GM12878 (cell line): ENCODE results near the gene MYO7B. TPM values are rescaled to one million over a fixed set of nuclear protein-coding genes. Genes with fewer than 3 reads are reported as not detected.

Source experiments
- ASH2L ChIP-seq: fragments of 300-600, 200-600 bp; sonication (generic); IDR thresholded peaks from 2 replicates; pipeline ENCODE4 v1.6.1; 2017; ENCODE audit warnings: low read depth, mild to moderate bottlenecking, borderline replicate concordance
- BHLHE40 ChIP-seq, 2 experiments: fragments of 450-650 bp in 1 of 2; IDR thresholded peaks; 2 replicates each; pipeline ENCODE4 v1.6.1; 2011 to 2017; ENCODE audit warnings: low read depth in 2 of 2, borderline replicate concordance in 1 of 2, improper control_type of control experiment in 1 of 2, low read length in 1 of 2, mild to moderate bottlenecking in 1 of 2
- CBFB ChIP-seq: IDR thresholded peaks from 2 replicates; pipeline ENCODE4 v1.6.1; 2016; ENCODE audit warnings: antibody characterized with exemption, low read depth
- IKZF1 ChIP-seq: fragments of 450-650 bp; conservative IDR thresholded peaks from 2 replicates; pipeline ENCODE4 v1.6.1; 2017; ENCODE audit warnings: antibody characterized with exemption, mild to moderate bottlenecking
- KDM1A ChIP-seq: fragments of 200-600 bp; sonication (generic); IDR thresholded peaks from 2 replicates; pipeline ENCODE4 v1.6.1; 2016; ENCODE audit warnings: borderline replicate concordance
- MXI1 ChIP-seq: fragments of 150-350 bp; IDR thresholded peaks from 2 replicates; pipeline ENCODE4 v1.6.1; 2011; ENCODE audit warnings: low read depth, mild to moderate bottlenecking, inconsistent platforms, low read length, improper control_type of control experiment
- MYC ChIP-seq: IDR thresholded peaks from 2 replicates; pipeline ENCODE4 v1.6.1; 2011; ENCODE audit warnings: mild to moderate bottlenecking, low read length, moderate library complexity, inconsistent platforms; ENCODE audit not compliant: insufficient read depth, insufficient replicate concordance, insufficient read length, severe bottlenecking
- NBN ChIP-seq: fragments of 450-650 bp; IDR thresholded peaks from 2 replicates; pipeline ENCODE4 v1.6.1; 2016
- PML ChIP-seq: IDR thresholded peaks from 2 replicates; pipeline ENCODE4 v1.6.1; 2012; ENCODE audit warnings: low read length, inconsistent platforms
- SMARCA5 ChIP-seq: fragments of 450-650 bp; IDR thresholded peaks from 2 replicates; pipeline ENCODE4 v1.6.1; 2017; ENCODE audit warnings: mild to moderate bottlenecking
- SREBF1 ChIP-seq: IDR thresholded peaks from 2 replicates; pipeline ENCODE4 v1.6.1; 2012; ENCODE audit warnings: mild to moderate bottlenecking, low read length
- SUPT20H ChIP-seq: IDR thresholded peaks from 2 replicates; pipeline ENCODE4 v1.6.1; 2011; ENCODE audit warnings: low read depth, mild to moderate bottlenecking, low read length, moderate library complexity, borderline replicate concordance; ENCODE audit not compliant: control insufficient read depth
- TCF12 ChIP-seq: IDR thresholded peaks from 2 replicates; pipeline ENCODE4 v1.6.1; 2011; ENCODE audit warnings: low read depth, mild to moderate bottlenecking, low read length
- polyA plus RNA-seq, 11 experiments: library from polyadenylated mRNA; depleted of rRNA in 4 of 11; unstranded in 6 of 11; stranded (reverse) in 5 of 11; fragments of >200 nt; fragmentation: Nextera tagmentation in 4 of 11; fragmentation: Illumina TruSeq in 1 of 11; extraction: Ambion mirVana in 4 of 11; extraction: Trizol in 1 of 11; gene quantifications; 1 replicate in 1 of 11; 2 replicates in 10 of 11; pipeline versions ENCODE4 v1.2.1 to v1.2.3, GENCODE V29; 2011 to 2016; ENCODE audit warnings: inconsistent platforms in 2 of 11, missing spikeins in 2 of 11, low read depth in 1 of 11
- total RNA-seq, 4 experiments: library from RNA; depleted of rRNA in 3 of 4; stranded (reverse); fragments of >200 nt in 3 of 4; fragmentation: Illumina TruSeq in 1 of 4; extraction: Trizol in 1 of 4; gene quantifications; 2 replicates each; pipeline versions ENCODE4 v1.2.1 to v1.2.3, GENCODE V29; 2013 to 2021
- TF ChIP-seq, protein P1 (sequence below): fragments of 450-650 bp; IDR thresholded peaks from 2 replicates; pipeline ENCODE4 v1.6.1; 2017; ENCODE audit warnings: mild to moderate bottlenecking, moderate library complexity
- TF ChIP-seq, protein P2 (sequence below): fragments of 450-650 bp; IDR thresholded peaks from 2 replicates; pipeline ENCODE4 v1.6.1; 2016; ENCODE audit warnings: mild to moderate bottlenecking, moderate library complexity, borderline replicate concordance
- TF ChIP-seq, protein P3 (sequence below): IDR thresholded peaks from 2 replicates; pipeline ENCODE4 v1.6.1; 2011; ENCODE audit warnings: low read depth, low read length, improper control_type of control experiment, borderline replicate concordance
- TF ChIP-seq, protein P4 (sequence below): fragments of 450-650 bp; IDR thresholded peaks from 2 replicates; pipeline ENCODE4 v1.6.1; 2016; ENCODE audit warnings: mild to moderate bottlenecking

MYO7B gene
- total and polyA plus RNA-seq, 10 of the 15 experiments (the other 5 are each of a cell fraction or from before 2014, with no cell fraction given), result 0.08 to 4.8 (median 1.2) TPM

DNA sequence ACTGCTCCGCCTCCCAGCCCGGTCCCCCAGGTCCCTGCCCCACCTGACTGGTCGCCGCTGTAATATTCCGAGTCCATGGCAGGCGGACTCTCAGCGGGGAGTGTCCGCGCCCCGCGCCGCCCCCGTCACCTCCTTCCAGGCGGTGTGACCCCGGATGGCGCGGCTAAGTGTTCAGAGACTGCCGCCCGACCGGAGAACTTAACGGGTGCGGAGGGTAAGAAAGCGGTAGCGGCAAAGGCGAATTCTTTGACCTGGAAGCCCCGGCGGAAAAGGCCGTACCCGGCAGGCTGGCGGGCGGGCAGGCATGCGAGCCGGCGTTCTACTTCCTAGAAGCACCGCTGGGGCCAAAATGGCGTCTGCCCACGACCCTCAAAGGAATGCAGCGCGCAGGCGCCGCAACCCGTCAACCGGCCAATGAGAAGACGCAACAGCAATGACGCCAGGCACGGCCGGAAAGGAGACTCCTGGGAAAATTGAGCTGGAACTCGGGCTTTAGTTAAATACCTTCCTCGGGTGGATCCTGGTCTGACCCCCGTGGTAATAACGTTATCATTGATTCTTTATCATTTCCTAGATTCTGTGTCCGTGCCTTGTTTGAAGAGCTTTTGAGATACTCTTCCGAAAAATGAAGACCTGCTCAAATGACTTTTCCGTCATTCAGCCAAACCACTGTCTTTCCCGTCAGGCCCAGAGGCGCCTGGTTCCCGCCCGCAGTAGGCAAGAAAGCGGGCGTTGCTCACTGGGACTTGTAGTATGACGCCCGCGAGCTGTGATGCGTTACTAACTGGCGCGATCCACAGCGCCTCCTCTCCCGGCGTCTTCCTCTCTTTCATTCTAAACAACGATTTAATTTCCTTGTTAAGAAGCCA, 9.1 kb upstream of the MYO7B start, which contains the start of gene IWS1 (continued):
- TF ChIP-seq IKZF1, result peak; percentile 97
- TF ChIP-seq CBFB, result no peak
- no peak for TF ChIP-seq ASH2L
- peak; percentile 53 for TF ChIP-seq MYC
- no peak for TF ChIP-seq SUPT20H
- TF ChIP-seq SMARCA5, result peak; percentile 10; the same call in 1 of the 2 replicates
- no peak for TF ChIP-seq SREBF1
- peak; percentile 6 to 29; a peak in 2 of 4 replicates for TF ChIP-seq BHLHE40 (IDR thresholded peaks at IDR 0.05; ENCODE audit: borderline replicate concordance in 1 of 2, low read depth in 2 of 2, low read length in 1 of 2)
- no peak for TF ChIP-seq KDM1A
- peak; percentile 75 for TF ChIP-seq MXI1
- TF ChIP-seq, protein P1, sequence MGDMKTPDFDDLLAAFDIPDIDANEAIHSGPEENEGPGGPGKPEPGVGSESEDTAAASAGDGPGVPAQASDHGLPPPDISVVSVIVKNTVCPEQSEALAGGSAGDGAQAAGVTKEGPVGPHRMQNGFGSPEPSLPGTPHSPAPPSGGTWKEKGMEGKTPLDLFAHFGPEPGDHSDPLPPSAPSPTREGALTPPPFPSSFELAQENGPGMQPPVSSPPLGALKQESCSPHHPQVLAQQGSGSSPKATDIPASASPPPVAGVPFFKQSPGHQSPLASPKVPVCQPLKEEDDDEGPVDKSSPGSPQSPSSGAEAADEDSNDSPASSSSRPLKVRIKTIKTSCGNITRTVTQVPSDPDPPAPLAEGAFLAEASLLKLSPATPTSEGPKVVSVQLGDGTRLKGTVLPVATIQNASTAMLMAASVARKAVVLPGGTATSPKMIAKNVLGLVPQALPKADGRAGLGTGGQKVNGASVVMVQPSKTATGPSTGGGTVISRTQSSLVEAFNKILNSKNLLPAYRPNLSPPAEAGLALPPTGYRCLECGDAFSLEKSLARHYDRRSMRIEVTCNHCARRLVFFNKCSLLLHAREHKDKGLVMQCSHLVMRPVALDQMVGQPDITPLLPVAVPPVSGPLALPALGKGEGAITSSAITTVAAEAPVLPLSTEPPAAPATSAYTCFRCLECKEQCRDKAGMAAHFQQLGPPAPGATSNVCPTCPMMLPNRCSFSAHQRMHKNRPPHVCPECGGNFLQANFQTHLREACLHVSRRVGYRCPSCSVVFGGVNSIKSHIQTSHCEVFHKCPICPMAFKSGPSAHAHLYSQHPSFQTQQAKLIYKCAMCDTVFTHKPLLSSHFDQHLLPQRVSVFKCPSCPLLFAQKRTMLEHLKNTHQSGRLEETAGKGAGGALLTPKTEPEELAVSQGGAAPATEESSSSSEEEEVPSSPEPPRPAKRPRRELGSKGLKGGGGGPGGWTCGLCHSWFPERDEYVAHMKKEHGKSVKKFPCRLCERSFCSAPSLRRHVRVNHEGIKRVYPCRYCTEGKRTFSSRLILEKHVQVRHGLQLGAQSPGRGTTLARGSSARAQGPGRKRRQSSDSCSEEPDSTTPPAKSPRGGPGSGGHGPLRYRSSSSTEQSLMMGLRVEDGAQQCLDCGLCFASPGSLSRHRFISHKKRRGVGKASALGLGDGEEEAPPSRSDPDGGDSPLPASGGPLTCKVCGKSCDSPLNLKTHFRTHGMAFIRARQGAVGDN, result peak; percentile 41; the same call in 1 of the 2 replicates
- TF ChIP-seq, protein P2, sequence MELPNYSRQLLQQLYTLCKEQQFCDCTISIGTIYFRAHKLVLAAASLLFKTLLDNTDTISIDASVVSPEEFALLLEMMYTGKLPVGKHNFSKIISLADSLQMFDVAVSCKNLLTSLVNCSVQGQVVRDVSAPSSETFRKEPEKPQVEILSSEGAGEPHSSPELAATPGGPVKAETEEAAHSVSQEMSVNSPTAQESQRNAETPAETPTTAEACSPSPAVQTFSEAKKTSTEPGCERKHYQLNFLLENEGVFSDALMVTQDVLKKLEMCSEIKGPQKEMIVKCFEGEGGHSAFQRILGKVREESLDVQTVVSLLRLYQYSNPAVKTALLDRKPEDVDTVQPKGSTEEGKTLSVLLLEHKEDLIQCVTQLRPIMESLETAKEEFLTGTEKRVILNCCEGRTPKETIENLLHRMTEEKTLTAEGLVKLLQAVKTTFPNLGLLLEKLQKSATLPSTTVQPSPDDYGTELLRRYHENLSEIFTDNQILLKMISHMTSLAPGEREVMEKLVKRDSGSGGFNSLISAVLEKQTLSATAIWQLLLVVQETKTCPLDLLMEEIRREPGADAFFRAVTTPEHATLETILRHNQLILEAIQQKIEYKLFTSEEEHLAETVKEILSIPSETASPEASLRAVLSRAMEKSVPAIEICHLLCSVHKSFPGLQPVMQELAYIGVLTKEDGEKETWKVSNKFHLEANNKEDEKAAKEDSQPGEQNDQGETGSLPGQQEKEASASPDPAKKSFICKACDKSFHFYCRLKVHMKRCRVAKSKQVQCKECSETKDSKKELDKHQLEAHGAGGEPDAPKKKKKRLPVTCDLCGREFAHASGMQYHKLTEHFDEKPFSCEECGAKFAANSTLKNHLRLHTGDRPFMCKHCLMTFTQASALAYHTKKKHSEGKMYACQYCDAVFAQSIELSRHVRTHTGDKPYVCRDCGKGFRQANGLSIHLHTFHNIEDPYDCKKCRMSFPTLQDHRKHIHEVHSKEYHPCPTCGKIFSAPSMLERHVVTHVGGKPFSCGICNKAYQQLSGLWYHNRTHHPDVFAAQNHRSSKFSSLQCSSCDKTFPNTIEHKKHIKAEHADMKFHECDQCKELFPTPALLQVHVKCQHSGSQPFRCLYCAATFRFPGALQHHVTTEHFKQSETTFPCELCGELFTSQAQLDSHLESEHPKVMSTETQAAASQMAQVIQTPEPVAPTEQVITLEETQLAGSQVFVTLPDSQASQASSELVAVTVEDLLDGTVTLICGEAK, result peak; percentile 61; the same call in 1 of the 2 replicates
- TF ChIP-seq, protein P3, sequence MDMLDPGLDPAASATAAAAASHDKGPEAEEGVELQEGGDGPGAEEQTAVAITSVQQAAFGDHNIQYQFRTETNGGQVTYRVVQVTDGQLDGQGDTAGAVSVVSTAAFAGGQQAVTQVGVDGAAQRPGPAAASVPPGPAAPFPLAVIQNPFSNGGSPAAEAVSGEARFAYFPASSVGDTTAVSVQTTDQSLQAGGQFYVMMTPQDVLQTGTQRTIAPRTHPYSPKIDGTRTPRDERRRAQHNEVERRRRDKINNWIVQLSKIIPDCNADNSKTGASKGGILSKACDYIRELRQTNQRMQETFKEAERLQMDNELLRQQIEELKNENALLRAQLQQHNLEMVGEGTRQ, result no peak
- TF ChIP-seq, protein P4, sequence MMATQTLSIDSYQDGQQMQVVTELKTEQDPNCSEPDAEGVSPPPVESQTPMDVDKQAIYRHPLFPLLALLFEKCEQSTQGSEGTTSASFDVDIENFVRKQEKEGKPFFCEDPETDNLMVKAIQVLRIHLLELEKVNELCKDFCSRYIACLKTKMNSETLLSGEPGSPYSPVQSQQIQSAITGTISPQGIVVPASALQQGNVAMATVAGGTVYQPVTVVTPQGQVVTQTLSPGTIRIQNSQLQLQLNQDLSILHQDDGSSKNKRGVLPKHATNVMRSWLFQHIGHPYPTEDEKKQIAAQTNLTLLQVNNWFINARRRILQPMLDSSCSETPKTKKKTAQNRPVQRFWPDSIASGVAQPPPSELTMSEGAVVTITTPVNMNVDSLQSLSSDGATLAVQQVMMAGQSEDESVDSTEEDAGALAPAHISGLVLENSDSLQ, result peak; percentile 50
- 0 out of 2 replicates have a peak, but pooled peaks have one; percentile 29 for TF ChIP-seq TCF12
- TF ChIP-seq NBN, result peak; percentile 89
- TF ChIP-seq PML, result peak; percentile 55; the same call in 1 of the 2 replicates
